C1 segment of cervical spinal cord (tissue), 14 donors: ENCODE measurements around the gene KRTAP4-12.
"Not testable (repeated sequence)": the region's sequence is repeated elsewhere in the genome, so short reads cannot be mapped to it uniquely, and the experiment has no call there.

Source experiments
- DNase-seq, 14 donors: peaks; one replicate each; lab custom pipeline; 2025; lab: John Stamatoyannopoulos, UW

The KRTAP4-12 gene

GRCh38 chr17:41096055-41096454 lies 27.9 kb downstream of the KRTAP4-12 start:
- no peak for DNase-seq

GRCh38 chr17:41088760-41089352 lies 35.1 kb downstream of the KRTAP4-12 start:
- DNase-seq: not testable (repeated sequence)

GRCh38 chr17:41084100-41084856 lies 39.7 kb downstream of the KRTAP4-12 start, which contains the start of gene KRTAP4-7:
TSS of gene KRTAP4-7 (plus strand) at chr17:41084150. CDS start at chr17:41084207, 57 bp downstream.
- DNase-seq: not testable (repeated sequence)

GRCh38 chr17:41083427-41083826 lies 40.6 kb downstream of the KRTAP4-12 start:
- not testable (repeated sequence) for DNase-seq

GRCh38 chr17:41082626-41083025 lies 41.4 kb downstream of the KRTAP4-12 start:
- no peak for DNase-seq

GRCh38 chr17:41076788-41077187 lies 47.2 kb downstream of the KRTAP4-12 start:
- no peak for DNase-seq

- no peak for DNase-seq
Observed at GRCh38 chr17:41073676-41074075, 50.3 kb downstream of the KRTAP4-12 start.
